Activated CD8-positive, alpha-beta memory T cell treated with anti-CD3 and anti-CD28 coated beads for 1 hour (primary cell): ENCODE data around the gene PRKG1.

Source experiments
- DNase-seq, 2 donors: peaks; one replicate each; pipeline ENCODE4 v3.0.0-alpha.2; 2020; ENCODE audit warnings: low read depth in 1 of 2; ENCODE audit errors: extremely low read depth in 1 of 2

The PRKG1 gene

DNA sequence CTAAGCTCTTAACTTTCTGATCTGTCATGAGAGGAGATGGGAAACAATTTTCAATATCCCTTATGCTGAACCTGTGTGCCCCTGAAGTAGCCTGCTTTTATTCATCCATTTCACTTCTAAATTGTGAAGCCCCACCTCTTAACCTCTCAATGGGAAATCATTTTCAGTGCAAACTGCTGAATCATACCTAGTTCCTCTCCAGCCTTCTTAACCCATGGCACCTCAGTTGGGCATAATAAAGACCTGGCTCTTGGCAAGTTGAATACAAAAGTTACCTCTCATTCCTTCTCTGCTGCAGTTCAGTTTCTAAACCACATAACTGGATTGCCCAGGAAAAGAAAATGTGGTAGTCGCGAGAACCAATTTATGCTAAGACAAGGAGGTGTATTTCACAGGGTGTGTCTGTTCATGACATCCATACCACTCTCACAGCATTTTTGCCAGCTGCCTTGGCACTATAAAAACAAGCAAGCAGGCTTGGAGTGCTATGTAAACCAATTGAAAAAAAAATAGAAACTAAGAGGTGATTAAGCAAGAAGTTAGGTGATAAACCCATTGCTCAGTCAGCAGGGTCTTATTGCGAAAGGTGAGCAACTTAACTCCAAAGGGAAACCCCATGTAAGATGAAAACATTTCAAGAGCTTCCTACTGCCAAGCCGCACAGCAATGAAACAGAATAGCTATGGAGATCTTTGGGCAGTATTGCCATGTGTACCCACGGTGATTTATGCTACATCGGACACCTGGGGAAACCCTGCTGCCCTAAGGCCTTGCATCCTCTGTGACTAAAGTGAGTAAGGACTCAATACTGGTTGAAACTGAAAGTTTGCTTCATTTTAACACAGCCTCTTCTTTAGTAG, 1182.8 kb downstream of the PRKG1 start:
- DNase-seq, result no peak

DNA sequence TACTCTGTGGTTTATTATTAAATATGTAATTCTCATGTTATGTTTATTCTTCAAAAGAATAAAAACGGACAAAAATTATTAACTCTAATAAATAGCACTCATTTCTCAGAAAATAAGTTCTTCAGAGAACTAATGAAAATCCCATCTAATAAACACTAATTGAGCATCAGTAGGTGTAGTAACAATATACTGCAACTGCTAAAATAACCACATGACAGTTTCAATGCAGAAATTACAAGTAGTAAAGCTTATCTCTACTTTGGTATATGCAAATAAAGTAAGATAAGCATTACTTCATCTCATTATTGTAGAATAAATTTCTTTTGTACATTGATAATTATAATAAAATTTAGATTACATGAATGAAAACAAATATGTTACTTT, 1183.4 kb downstream of the PRKG1 start:
- DNase-seq, result no peak

DNA sequence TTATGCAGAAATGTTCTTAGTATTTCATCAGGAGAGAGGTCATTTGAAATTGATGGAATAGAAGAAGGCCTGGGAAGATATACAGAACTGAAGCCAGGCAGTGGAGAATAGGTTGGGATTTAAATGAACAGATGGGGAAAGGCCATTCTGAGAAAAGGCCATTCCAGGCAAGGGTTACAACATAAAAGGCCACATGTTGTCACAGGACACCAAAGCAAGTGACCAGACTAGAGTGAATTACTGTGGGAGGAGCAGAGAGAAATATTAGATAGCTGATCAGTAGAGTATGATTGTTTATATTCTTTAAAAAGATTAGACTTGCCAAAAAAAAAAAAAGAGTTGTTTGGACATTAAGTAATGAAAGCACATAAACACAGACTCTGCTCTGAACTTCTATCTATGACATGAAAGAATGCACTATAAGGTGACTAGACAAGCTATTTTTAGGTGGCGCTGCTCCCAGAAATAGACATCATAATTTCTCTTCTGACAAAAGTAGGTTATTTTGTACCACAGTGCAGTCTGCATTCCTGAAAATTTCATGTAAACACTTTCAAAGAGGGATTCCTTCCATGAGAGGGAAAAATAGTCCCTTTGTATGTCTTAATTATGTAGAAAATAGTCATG, 1184.6 kb downstream of the PRKG1 start:
- no peak for DNase-seq

DNA sequence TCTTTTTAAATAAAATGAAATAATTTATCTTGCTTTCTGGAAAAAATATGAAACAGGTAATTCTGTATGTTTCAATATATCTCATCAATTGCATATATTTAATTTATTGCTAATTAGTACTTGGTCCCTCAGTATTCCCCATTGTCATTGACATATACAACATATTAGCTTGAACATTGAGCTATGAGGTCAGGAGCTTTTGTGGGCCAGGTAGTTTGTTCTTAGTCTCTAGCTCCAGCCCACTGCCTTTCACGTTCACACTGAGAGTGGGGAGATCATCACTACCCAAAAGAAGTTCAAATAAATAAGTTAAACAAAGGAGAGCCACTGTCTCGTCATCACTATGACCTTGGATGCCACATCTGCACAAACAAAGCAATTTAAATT, 1185.1 kb downstream of the PRKG1 start:
- no peak for DNase-seq

DNA sequence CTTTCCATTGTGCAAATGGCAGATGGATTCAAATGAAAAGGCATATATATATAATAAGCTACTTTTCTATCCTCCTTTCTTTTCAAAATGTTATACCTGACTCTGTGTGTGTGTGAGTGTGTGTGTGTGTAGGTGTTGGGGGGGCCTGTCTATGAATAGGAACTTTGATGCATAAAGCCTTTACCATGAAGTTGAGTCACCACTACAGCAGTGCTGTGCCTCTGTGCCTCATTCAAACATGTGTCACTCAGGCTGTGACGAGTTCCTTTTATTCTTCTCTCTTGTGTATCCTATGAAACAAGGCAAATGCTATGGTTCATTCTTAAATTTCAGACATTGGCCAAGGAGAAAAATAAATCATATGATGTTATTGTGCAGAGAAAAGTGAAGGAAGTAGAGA, 1187.1 kb downstream of the PRKG1 start:
- no peak for DNase-seq

DNA sequence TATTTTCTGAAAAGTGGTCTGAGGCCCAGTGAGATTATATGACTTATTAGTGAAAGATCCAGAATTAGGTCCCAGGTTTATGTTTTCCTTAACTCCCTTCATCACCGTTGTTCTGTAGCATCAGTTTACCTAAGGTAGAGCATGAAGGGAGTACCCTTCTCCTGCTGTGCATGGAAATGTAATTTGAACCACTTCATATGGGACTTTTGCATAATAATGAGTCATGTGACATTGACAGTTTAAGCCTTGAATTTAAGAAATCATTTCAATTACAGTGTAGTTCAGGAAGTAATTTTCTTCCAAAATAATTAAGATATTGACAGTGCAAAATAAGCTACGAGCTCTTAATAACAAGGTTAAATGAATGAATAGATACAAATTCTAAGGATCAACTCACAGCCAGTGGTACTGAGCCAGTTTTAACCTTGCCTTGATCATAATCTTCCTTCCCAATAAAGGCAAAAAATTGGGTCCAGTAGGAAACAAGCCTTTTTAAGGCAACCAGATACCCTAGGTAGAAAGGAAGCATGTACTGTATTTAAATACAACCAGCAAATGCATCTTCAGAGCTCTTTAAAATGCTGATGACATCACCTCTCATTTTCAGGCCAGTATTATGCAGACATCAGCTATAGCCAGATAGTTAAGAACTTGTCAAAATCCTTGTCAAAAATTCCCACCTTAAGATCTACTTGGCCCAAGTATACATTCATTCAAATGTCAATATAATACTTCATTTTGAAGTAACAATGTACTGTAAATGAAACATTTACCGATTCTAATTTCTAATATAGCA, 1191.0 kb downstream of the PRKG1 start:
- DNase-seq, result no peak

DNA sequence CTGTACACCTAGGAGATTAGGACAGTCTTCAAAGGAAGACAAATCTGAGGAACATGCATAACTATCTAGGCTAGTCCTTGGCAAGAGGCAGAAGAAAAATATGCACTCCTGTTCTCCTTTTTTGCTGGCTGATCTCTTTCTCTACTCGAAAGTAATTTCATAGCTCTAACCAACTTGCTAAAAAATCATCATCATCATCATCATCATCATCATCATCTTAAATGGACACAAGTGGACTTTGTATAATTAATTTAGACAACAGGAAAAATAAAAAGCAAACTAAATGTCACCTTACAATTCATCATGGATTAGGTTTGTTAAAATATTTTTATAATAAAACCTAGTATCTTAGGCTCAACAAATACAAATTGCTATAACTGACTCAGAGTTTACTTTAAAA, 1192.6 kb downstream of the PRKG1 start:
- DNase-seq, result no peak

DNA sequence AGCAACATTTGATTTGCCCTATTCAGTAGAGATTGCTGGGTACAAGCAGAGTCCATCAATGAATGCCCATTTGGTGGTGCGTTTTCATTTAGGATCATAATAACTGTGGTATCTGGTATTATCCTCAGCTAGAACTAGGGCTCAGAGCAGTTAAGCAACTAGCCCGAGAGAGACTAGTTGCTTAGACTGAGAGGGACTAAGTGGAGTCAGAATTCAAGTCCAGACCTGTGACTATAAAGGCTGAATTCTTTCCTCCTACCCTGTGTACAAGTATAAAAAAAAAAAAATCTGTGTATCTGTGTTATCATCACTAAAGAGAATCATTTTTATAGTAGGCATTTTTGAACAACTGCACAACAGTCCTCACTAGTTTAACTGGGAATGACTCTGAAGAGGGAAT, 1194.5 kb downstream of the PRKG1 start:
- DNase-seq, result no peak

DNA sequence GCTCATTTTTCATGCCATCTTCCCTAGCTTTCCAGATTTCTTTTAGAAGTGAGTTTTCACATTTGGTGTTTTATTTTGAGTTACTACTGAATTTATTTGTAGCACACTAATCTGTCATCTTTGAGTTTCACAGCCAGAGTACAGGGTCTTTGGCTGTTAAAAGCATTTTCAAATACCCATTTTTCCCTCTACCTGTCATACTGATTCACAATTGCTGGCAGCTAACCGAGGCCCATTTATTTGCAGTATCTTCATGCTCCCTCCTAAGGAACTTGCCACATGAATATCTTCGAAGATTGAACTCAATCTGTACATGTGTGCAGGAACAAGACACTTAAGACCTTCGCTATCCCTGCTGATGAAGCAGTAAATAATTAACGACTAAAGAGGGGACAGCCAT, 1194.9 kb downstream of the PRKG1 start:
- DNase-seq, result no peak

DNA sequence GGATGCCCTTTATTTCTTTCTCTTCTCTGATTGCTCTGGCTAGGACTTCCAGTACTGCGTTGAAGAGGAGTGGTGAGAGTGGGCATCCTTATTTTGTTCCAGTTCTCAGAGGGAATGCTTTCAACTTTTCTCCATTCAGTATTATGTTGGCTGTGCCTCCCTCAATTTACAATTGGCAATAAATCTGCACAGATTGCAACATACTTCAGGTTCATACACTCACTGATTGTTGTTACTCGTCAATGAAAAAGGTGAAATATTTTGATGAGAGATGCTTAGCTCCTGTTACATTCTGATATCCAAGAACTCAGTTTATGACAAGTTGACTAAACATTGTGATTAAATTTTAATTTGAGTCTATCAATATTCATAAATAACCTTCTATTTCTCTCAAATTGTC, 1201.9 kb downstream of the PRKG1 start:
- no peak for DNase-seq

DNA sequence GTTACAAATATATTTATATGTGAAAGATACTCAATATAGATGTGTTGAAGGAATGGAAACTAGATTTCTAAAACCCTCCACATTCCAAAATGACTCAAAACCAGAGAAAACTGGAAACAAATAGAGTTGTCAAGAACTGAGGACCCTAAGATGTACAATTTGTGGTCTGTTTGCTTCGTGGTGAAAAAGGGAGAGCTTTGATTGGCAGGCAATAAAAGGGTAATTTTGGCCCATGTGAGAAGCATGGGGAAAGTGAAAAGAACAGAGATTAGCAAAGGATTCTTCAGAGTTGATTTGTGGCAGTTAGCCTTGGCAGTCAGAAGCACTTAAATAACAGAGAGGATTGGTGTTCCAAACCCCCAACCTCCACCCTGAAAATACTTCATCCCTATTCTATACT, 1202.7 kb downstream of the PRKG1 start:
- no peak for DNase-seq

DNA sequence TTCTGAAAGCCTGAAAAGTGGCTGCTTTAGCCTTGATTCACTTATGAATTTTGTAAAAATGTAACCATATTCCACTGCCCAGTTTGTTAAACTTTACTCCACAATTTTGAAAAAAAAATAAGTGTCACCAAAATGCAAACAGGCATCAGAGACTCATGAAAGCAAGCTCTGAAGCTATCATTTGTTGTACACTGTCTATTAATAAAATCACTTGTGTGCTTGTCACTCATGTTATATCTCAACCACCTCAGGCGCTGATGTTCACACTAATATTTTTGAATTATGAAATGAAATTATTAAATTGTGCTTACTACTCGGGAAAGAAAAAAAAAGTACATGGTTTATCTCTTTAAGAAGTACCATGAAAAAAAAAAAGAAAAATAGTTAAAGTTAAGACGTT, 1205.3 kb downstream of the PRKG1 start:
- no peak for DNase-seq

DNA sequence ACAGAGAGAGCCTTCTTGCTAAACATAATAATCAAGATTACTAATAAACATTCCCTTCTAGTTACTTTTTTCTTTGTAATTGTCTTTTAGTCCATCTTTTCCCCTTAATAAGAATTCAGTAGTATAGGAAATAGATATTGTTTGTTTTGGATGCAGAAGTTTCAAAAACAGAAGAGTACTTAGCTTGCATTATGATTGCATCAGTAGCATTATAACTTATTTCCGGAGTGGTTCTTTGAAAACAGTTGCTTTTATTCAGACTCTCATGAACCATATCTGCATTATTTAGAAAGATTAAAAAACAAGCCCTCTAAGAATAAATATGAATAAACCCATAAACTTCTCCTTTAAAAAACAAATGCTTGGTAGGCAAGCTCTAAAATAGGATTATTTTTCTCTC, 1205.8 kb downstream of the PRKG1 start:
- no peak for DNase-seq

DNA sequence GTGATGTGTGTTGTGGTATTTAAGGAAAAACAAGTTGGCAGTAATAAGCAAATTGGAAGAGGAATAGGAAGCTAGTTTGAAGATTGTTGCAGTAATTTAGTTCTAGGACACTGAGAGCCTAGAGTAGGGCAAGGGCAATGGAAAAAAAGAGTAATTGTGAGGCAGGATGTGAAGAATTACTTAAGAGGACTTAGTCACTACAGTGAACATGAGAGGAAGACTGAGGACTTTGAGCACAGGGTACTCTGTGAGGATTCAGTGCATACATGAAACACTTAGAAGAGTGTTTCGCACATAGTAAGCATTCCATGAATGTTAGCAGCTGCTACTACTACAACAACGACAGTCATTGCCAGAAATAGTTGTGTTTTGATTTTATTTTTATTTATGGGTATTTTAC, 1208.9 kb downstream of the PRKG1 start:
- no peak for DNase-seq

DNA sequence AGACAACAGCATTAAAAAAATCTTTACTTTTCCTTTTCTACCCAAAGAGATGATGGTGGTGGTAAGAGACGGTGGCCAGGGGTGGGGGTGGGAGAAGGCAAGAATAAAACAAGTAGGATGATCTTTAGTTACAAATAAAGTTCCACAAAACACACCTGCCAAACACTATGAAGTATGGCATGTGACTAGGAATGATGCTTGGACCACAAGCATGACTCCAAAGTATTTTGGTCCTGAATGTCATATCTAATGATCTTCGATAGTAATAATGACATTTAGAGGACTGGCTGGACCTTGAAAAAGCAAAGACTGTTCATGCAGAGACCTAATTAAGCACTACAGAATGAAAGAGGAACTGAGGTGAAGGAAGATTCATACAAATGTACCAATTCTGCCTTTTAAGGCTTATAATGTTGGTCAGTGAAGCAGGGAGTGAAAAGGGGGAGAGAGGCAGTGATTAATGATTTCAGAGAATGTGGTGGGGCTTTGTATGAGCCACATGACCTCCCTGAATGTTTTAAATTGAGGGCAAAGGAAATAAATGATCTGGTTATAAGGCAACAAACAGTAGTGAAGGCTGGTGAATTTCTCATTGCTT, 1210.2 kb downstream of the PRKG1 start:
- no peak for DNase-seq

DNA sequence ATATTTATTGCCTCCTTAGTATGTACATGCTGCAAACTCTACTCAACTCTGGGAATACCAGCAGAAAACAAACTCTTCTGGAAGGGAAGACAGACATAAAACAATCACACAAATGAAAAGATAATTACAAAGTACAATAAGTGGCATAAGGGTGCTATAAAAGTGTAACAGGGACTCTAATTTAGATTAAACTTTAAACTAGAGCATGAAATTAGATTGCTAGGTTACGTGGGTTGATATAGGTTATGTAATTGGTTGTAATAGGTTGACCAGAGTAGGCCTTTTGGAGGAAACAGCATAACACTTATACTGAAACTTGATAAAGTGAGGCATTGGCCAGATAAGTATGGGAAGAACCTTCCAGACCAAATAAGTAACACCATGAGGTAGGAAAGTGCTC, 1213.6 kb downstream of the PRKG1 start:
- no peak for DNase-seq

DNA sequence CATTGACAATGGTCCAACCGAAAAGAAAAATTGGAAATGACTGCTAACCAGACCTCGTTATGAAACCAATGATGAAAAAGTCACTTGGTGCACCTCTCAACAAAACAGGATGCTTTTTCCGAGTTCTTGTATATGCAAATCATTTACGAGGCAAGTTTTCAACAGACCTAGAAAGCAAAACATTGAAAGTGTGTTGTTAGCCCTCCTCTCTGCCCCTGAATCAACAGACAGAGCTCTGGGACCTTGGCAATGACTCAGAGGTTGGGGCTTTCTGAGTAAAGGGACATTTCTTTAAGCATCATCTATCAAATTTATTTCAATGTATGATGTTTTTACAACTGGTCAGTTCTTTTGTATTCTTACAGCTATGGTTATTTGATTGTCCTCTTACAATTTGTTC, 1223.5 kb downstream of the PRKG1 start:
- DNase-seq, result no peak

DNA sequence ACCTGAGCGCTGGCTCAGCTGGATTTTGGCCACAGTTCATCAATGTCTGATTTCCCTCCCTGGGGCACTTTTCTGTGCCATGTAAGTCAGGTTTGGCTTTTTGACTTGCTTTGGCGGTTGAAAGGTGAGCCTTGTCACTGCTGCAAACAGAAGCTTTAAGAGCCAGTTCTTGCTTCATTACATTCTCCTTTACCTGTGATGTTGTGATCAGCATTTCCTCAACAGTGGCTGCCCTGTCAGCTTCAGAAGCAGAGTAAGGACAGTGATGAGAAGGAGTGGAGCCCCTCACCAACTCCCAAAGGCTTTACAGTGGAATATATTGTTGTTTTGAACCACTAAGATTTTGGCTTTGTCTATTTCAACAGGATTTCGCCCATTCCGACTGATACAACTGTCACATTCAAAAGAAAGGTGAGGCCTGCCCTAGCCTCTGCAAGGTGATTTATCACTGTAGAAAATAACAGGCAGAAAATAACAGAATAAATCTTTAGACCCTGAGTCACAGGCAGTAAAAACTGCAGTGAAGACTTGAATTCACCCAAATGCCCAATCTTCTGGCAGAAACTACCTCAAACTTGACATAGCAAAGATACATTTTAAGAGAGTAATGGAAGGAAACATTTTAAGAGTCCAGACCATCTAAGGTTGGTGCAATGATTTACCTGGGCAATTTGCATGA, 1226.5 kb downstream of the PRKG1 start:
- DNase-seq, result no peak

DNA sequence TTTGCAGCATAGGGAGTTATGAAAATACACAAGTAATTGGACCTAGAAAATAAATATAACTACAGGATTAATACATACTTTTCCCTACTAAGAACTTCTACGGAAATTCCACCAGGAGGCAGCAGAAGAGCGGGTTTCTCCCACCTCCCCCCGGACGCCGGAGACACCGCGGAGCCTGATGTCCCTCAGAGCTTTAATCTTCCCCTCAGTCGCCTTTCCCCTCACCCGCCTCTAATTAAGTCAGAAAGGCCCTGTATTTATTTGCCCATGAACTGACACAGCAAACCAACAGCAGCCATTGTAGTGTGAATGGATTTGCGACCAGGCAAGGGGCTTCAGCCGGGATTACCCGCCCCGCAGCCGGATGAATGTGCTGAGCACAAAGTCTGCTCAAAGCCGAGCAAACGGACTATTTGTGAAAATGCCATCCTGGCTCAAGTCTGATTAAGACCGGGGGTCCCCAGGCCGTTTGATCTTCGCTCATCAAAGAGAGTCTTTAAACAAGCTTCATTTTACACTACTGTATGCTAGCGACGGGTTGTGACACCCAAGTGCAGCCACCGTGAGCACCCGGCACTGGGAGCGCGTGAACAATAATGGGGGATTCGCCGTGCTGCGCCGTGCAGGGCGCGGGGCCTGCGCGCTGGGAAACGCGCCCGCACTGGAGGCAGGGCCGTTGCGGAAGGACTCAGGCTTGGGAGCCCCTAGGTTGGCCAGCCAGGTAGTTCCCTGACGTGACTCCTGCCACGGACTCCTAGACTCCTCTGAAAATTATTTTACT, 1234.2 kb downstream of the PRKG1 start:
- no peak for DNase-seq

DNA sequence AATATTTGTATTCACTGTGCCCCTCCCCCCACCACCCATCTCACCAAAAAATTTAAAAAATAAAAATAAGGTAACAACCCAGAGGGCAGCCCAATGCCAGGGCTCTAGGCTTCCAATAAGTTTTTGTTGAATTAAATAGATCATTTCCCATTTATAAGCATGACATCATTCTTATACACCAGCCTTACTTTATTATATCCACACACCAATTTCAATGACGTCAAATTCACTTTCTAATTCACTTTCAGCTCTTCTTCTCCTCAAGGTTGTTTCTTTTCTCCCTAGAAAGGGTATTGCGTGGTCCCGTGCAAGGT, 1238.6 kb downstream of the PRKG1 start:
- DNase-seq, result no peak
